GM10266 (cell line): ENCODE data around the gene POLR2I.

Experiments used
- DNase-seq: peaks from one replicate; pipeline ENCODE4 v3.0.0; 2012; ENCODE audit errors: extremely low spot score
- TF ChIP-seq, protein P1 (sequence below): IDR thresholded peaks from 2 replicates; pipeline ENCODE4 v1.5.1; 2012; ENCODE audit warnings: mild to moderate bottlenecking, low read depth; ENCODE audit not compliant: control insufficient read depth, insufficient read depth; ENCODE audit errors: missing control alignments

Gene POLR2I

DNA sequence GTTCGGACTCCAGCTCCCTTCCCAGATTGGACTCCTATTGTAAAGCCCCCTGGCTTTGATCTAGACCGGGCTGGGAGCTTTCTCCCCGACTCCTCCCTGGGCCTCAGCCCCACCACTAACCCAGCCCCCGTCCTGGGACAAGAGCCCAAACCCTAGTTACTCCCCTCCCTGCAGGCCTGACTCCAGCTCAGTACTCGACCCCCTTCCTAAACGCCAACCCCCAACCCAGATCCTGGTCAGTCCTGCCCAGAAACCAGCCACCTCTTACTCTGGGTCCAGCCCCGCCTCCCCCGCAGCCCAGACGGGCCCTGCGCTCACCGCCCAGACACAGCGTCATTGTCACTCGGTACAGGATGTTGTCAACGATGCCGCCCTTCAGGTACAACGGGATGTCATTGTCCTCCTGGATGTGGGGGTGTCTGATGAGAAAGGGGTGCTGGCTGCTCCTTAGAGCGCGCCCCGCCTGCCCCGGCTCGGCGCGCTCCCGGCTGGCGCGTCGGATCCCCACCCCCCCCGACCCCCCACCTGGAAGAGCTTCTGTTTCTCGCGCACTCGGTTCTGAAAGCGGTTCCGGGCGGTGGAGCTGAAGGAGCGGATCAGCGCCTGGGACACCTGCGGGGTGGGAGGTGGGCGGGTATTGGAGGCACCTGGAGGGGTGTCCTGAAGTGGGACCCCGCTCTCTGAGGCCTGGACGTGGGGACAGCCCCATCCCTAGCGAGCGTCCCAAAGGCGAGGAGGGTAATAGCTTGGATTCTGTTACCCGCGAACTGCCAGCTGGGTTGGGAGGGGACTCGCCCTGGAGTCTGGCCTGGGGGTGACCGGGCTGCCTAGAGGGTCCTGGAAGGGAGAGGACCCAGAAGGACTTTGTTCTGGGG lies 36.7 kb upstream of the POLR2I start:
- TF ChIP-seq, protein P1, sequence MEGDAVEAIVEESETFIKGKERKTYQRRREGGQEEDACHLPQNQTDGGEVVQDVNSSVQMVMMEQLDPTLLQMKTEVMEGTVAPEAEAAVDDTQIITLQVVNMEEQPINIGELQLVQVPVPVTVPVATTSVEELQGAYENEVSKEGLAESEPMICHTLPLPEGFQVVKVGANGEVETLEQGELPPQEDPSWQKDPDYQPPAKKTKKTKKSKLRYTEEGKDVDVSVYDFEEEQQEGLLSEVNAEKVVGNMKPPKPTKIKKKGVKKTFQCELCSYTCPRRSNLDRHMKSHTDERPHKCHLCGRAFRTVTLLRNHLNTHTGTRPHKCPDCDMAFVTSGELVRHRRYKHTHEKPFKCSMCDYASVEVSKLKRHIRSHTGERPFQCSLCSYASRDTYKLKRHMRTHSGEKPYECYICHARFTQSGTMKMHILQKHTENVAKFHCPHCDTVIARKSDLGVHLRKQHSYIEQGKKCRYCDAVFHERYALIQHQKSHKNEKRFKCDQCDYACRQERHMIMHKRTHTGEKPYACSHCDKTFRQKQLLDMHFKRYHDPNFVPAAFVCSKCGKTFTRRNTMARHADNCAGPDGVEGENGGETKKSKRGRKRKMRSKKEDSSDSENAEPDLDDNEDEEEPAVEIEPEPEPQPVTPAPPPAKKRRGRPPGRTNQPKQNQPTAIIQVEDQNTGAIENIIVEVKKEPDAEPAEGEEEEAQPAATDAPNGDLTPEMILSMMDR, result no peak
- DNase-seq, result peak; percentile 48

DNA sequence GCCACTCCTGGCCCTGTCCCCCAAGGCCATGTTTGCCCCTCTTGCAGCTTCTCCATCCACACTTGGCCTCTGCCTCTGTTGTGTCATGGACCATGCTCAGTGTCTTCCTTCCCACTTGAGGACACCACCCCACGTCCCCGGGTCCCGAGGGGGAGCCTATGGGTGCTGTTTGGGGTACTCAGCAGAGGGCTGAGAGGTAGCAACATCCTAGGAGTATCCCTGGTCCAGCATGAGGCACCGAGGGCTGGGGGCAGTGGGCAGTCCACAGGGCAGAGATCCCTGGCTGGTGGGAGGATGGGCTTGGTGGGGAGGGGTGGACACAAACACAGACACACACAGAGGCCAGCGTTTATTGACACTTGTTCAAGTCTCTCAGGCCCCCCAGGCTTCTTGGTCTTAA lies 35.9 kb upstream of the POLR2I start:
- TF ChIP-seq, protein P1, result no peak
- no peak for DNase-seq

DNA sequence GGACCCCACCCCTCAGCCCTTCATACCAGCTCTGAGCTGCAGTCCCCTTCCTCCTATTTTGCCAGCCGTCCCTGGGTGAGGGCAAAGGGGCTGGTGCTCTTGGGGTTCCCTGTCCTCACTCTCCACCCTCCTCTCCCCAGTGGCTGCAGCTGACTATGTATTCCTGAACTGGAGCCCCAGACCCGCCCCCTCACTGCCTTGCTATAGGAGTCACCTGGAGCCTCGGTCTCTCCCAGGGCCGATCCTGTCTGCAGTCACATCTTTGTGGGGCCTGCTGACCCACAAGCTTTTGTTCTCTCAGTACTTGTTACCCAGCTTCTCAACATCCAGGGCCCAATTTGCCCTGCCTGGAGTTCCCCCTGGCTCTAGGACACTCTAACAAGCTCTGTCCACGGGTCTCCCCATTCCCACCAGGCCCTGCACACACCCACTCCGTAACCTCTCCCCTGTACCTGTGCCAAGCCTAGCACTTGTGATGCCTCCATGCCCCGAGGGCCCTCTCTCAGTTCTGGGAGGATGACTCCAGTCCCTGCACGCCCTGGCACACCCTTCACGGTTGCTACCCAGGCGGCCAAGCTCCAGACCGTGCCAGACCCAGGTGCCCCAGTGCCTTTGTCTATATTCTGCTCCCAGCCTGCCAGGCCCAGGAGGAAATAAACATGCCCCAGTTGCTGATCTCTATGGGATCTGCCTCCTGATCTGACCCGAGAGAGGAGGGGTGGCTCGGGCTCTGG lies 35.2 kb upstream of the POLR2I start:
- no peak for DNase-seq

DNA sequence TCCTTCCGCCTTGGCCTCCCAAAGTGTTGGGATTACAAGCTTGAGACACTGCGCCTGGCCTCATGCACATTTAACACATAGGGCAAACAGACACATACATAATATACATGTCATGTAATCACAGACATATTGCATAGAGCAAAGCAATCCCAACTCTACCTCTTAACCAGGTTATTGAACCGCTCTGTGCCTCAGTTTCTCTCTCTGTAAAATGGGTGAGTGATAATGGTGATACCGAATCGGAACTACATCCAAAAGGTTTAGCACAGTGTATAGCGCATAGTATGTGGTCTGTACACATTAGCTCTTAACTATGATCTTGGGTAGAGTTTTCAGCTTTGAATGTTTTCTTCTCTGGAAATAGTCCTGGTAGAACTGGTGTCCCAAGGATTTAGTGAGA lies 29.9 kb upstream of the POLR2I start:
- TF ChIP-seq, protein P1, result no peak

More for the DNA sequence above, 35.2 kb upstream of the POLR2I start:
- TF ChIP-seq, protein P1, result no peak

DNA sequence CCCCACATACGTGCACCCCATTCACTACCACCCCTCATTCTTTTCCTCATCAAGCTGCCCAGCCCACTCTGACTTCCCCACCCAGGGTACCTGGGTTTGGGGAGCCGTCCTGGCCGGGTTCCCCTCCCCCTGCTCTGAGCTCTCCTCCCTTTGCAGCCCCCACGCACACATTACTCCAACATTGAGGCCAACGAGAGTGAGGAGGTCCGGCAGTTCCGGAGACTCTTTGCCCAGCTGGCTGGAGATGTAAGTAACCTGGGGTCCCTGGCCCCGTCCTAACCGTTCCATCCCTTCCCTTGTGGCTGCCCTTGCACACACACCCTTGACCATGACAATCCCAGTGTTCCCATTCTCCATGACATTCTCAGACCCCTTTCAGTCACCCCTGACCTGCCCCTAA lies 27.8 kb upstream of the POLR2I start:
- TF ChIP-seq, protein P1, result no peak

More for the DNA sequence above, 29.9 kb upstream of the POLR2I start:
- no peak for DNase-seq

DNA sequence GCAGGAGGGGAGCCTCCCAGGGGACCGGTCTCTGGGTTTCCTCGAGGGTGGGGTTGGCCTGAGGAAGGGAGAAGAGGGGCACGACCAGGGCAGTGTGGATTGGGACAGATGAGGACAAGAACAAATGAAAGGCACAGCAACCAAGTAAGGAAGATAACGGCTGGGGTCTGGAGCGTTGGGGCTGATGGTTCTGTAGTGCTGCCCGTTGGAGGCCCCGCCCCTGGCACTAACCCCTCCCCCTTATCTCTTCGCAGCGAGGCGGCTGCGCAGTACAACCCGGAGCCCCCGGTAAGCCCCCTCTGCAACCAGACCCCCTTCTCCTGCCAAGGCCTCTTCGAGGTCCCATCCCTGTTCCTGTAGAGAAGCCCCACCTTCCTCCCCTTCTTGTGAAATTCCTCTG lies 27.4 kb upstream of the POLR2I start:
- DNase-seq, result no peak
- TF ChIP-seq, protein P1, result no peak

More for the DNA sequence above, 27.8 kb upstream of the POLR2I start:
- DNase-seq, result no peak
